Osteoblast (primary cell): ENCODE data around the gene AKAP6. TPM values are rescaled to one million over a fixed set of nuclear protein-coding genes. Genes with fewer than 3 reads are reported as not detected.

Experiments
- DNase-seq: peaks from one replicate; pipeline ENCODE4 v3.0.0; 2011; ENCODE audit warnings: low spot score, mixed read lengths; ENCODE audit not compliant: insufficient read length; ENCODE audit errors: missing footprints
- H2AFZ ChIP-seq: 2 replicates; pipeline ENCODE4 v1.6.0; 2011; ENCODE audit warnings: mild to moderate bottlenecking, low read length
- H3K27ac ChIP-seq: 2 replicates; pipeline ENCODE4 v1.5.1; 2011; ENCODE audit warnings: mild to moderate bottlenecking, low read depth, low read length, moderate library complexity
- H3K27me3 ChIP-seq: 2 replicates; pipeline ENCODE4 v1.6.0; 2012; ENCODE audit warnings: mild to moderate bottlenecking, control low read depth, inconsistent platforms, low read length, moderate library complexity; ENCODE audit not compliant: insufficient read depth
- H3K36me3 ChIP-seq: 2 replicates; pipeline ENCODE4 v1.5.1; 2011; ENCODE audit warnings: mild to moderate bottlenecking, low read length, control low read depth, moderate library complexity; ENCODE audit not compliant: insufficient read depth
- H3K4me1 ChIP-seq: 2 replicates; pipeline ENCODE4 v1.5.1; 2011; ENCODE audit warnings: mild to moderate bottlenecking, low read length, control low read depth, moderate library complexity; ENCODE audit not compliant: insufficient read depth
- H3K4me2 ChIP-seq: 2 replicates; pipeline ENCODE4 v1.6.0; 2011; ENCODE audit warnings: mild to moderate bottlenecking, low read length; ENCODE audit not compliant: insufficient read depth
- H3K4me3 ChIP-seq: fragments of 200-600 bp; sonication (generic); 3 replicates; pipeline ENCODE4 v1.5.1; 2012; ENCODE audit warnings: mild to moderate bottlenecking, low read length, inconsistent platforms; ENCODE audit not compliant: insufficient read depth
- H3K79me2 ChIP-seq: 2 replicates; pipeline ENCODE4 v1.6.0; 2012; ENCODE audit warnings: mild to moderate bottlenecking, low read length, control low read depth, inconsistent platforms; ENCODE audit not compliant: insufficient read depth
- H3K9me3 ChIP-seq: 2 replicates; pipeline ENCODE4 v1.5.1; 2011; ENCODE audit warnings: low read depth, low read length, control low read depth
- H4K20me1 ChIP-seq: 2 replicates; pipeline ENCODE4 v1.6.0; 2012; ENCODE audit warnings: mild to moderate bottlenecking, low read length, control low read depth; ENCODE audit not compliant: insufficient read depth
- total RNA-seq: library from RNA; depleted of rRNA; stranded (reverse); fragments of >200 nt; gene quantifications from 2 replicates; pipeline ENCODE4 v1.2.3, GENCODE V29; 2012
- TF ChIP-seq, protein P1 (sequence below): IDR thresholded peaks from 2 replicates; pipeline ENCODE4 v1.5.1; 2011; ENCODE audit warnings: mild to moderate bottlenecking, low read depth, low read length, moderate library complexity; ENCODE audit errors: extremely low read depth

AKAP6 gene
- total RNA-seq, 1 donor = 2.2 TPM

DNA sequence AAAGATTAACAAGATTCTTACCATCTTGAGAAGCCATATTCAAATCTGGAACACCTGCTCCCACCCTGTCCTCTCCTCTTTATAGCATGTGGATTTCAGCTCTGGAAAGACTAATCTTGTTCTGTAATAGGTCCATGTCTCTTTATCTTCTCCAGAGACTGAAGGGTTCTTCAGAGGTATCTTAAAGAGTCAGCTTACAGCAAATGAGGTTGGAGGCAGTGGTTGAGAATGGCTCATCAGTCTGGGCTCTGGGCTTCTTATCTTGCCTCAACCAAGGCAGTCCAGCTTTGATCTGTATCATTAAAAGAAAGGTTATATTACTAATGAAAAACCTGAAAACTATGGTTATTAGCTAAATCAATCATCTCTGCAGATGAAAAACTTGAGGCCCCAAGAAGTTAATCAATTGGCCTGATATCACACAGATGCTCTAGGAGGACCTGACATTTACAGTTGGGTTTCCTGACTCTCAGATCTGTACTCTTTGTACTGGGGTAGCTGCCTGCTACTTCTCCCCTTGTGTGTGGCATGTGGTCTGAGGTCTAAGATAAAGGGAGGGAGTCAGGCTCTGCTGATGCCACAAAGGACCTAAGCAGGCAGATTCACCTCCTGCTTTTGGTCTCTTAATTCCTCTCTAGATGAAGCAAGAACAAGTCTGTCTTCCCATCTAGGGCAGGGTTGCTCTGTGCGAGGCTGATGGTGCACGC, 1.7 kb upstream of the AKAP6 start:
- no peak for DNase-seq
- TF ChIP-seq, protein P1, sequence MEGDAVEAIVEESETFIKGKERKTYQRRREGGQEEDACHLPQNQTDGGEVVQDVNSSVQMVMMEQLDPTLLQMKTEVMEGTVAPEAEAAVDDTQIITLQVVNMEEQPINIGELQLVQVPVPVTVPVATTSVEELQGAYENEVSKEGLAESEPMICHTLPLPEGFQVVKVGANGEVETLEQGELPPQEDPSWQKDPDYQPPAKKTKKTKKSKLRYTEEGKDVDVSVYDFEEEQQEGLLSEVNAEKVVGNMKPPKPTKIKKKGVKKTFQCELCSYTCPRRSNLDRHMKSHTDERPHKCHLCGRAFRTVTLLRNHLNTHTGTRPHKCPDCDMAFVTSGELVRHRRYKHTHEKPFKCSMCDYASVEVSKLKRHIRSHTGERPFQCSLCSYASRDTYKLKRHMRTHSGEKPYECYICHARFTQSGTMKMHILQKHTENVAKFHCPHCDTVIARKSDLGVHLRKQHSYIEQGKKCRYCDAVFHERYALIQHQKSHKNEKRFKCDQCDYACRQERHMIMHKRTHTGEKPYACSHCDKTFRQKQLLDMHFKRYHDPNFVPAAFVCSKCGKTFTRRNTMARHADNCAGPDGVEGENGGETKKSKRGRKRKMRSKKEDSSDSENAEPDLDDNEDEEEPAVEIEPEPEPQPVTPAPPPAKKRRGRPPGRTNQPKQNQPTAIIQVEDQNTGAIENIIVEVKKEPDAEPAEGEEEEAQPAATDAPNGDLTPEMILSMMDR = no peak
- no peak overlapping the region for H2AFZ ChIP-seq
- H3K9me3 ChIP-seq = no peaks in the 10 kb centered on the region
- no peak overlapping the region for H3K4me2 ChIP-seq
- H3K79me2 ChIP-seq = no peaks in the 10 kb centered on the region
- no peak overlapping the region for H3K27ac ChIP-seq
- H4K20me1 ChIP-seq = no peaks in the 10 kb centered on the region
- no peaks in the 10 kb centered on the region for H3K4me1 ChIP-seq
- no peaks in the 10 kb centered on the region for H3K27me3 ChIP-seq
- no peak overlapping the region for H3K4me3 ChIP-seq
- no peaks in the 10 kb centered on the region for H3K36me3 ChIP-seq

DNA sequence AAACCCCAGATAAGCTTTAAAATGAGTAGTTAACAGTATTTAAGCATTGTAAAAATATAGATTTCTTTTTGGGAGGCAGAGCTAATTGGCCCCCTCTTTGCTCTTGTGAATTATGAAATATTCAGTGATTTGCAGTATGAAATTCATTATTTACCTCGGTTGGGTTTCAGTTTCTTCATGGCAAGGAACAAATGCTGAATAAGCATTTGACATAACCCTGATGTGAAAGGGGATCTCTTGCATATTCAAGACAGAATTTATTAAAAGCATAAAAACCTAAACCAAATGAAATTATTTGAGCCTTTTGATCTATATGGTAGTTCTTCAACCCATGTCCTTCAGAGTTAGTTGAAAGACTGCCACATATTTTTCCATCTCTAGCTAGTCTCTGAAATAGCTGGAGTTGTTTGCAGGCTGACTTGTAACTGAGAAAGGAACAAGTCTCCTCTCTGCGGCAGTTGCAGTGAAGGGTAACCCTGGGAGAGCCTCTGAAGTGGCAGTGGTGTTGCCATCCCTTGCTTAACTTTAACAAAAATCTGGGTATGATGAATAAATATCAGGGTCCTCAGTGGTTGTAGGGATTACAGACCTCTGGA, 690 bp downstream of the AKAP6 start:
- no peak overlapping the region for H3K4me2 ChIP-seq
- H3K4me3 ChIP-seq = no peak overlapping the region
- H3K9me3 ChIP-seq = no peaks in the 10 kb centered on the region
- no peaks in the 10 kb centered on the region for H3K36me3 ChIP-seq
- H3K4me1 ChIP-seq = no peaks in the 10 kb centered on the region
- H3K79me2 ChIP-seq = no peaks in the 10 kb centered on the region
- DNase-seq = no peak
- H2AFZ ChIP-seq = no peak overlapping the region
- TF ChIP-seq, protein P1 = no peak
- no peaks in the 10 kb centered on the region for H3K27me3 ChIP-seq
- H3K27ac ChIP-seq = no peak overlapping the region
- no peaks in the 10 kb centered on the region for H4K20me1 ChIP-seq

DNA sequence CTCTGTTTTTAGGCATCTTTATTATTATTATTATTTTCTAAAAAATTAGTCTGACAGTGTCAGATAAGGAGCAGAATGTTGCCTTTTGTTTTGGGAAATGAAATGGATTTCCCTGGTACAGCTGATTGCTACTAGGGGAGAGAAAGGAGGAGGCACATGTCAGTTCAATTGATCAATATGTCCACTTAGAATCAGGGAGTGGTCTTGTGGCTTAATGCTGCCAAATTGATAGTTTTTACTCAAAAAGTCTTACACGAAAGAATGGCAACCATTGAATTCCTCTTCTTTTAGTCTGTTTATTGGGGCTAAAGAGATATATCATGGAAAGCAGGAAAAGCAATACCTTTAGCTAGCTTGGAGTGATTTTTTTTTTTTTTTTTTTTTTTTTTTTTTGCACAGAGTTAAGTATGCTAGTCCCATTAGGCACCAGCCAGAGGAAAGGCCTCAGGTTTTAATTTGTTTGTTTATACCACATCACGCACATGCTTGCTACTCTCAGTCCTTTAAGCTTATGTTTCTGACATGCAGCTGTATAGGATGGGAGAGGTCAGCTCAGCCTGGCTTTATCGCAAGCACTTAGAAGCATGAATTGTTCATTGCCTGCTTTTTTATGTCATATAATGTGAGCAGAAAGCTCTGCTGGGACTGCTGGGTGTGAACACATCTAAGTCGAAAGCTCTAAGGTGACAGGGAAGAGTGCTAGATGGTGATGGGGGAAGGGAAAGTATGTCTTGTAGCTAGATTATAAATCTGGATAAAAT, 1.4 kb downstream of the AKAP6 start:
- no peaks in the 10 kb centered on the region for H3K9me3 ChIP-seq
- H3K4me2 ChIP-seq = no peak overlapping the region
- no peaks in the 10 kb centered on the region for H4K20me1 ChIP-seq
- H3K79me2 ChIP-seq = no peaks in the 10 kb centered on the region
- no peak for DNase-seq
- H3K4me3 ChIP-seq = no peak overlapping the region
- no peak overlapping the region for H3K27ac ChIP-seq
- TF ChIP-seq, protein P1 = no peak
- no peak overlapping the region for H2AFZ ChIP-seq
- no peaks in the 10 kb centered on the region for H3K4me1 ChIP-seq
- no peaks in the 10 kb centered on the region for H3K27me3 ChIP-seq
- no peaks in the 10 kb centered on the region for H3K36me3 ChIP-seq

DNA sequence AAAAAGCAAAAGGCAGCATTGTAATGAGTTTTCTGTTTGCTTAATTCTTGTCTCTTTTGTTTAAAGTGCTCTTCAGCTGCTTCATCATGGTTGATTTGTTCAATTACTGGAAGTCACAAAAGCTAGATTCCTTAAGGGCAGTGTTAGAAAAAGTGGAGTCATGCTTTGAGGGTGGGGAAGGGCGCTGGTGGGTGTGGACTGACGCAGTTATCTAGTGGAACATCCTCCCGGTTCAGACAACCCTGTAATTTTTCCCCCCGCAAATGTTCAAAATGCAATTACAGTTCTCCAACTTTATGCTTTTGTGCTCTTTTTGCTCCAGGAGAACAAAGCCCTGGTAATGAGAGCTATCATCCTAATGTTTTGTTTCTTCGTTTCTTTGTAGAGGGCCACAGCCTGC, 2.1 kb downstream of the AKAP6 start:
- no peaks in the 10 kb centered on the region for H4K20me1 ChIP-seq
- H3K4me1 ChIP-seq = no peaks in the 10 kb centered on the region
- H3K36me3 ChIP-seq = no peaks in the 10 kb centered on the region
- H2AFZ ChIP-seq = no peak overlapping the region
- H3K4me2 ChIP-seq = no peak overlapping the region
- no peak overlapping the region for H3K4me3 ChIP-seq
- H3K27me3 ChIP-seq = no peaks in the 10 kb centered on the region
- TF ChIP-seq, protein P1 = no peak
- no peak for DNase-seq
- H3K79me2 ChIP-seq = no peaks in the 10 kb centered on the region
- no peaks in the 10 kb centered on the region for H3K9me3 ChIP-seq
- H3K27ac ChIP-seq = no peak overlapping the region
